Islet precursor cell (in vitro differentiated cells): ENCODE results near the gene SLC9A3.

Experiments
- DNase-seq: peaks from one replicate; pipeline ENCODE4 v3.0.0-alpha.2; 2018

The SLC9A3 gene

DNA sequence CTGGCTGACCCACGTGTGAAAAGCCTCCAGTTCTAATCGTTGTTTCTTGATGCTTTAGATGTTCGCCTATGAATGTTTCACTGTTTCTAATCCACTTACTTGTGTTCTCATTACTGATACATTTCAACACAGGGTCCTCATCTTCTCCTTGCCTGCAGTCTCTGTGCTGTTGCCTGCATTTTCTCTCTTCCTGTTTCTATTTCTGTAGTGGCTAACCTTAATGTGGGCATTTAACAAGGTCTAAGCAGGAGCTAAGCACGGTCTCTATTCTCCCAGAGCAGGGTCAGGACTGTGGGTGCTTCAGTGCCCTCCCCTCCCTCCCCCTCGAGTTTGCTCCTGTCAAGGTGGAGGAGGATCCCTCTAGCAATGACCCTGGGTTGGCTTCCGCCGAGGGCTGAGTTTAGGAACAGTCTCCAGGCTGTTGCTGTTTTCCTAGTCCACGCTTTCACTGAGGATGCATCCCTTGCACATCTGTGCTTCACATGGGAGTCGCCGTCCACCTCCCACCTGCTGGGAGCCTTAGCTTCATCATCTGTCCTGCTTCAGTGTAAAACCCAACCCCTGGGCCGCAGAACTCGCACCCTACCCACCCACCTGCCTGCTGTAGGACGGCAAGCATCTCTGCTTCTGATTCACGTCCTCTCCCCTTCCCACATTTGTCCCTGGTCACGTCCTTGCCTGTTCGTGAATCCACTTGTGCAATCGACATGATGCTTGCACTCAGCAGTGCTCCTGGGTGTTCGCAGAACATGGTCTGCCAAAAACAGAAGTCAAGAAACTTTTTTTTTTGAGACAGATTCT, 83.6 kb downstream of the SLC9A3 start:
- no peak for DNase-seq

DNA sequence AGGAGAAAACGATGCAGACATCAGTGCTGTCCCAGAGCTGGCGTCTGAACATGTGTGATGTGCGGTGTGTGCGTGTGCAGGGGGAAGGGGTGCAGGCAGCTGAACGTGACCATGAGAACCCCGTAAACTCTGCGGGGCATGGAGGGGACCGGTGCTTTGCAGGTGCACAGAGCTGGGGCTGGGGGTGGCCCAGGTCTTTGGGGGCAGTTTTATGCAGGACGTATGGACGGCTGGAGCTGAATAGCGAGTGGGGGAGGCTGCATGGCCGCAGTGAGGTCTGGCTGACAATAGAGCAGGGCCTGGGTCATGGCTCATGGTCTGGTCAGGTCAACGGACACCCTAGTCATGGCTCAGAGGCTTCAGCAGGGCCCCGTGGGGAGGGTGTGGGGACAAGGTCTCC, 84.6 kb downstream of the SLC9A3 start:
- no peak for DNase-seq

DNA sequence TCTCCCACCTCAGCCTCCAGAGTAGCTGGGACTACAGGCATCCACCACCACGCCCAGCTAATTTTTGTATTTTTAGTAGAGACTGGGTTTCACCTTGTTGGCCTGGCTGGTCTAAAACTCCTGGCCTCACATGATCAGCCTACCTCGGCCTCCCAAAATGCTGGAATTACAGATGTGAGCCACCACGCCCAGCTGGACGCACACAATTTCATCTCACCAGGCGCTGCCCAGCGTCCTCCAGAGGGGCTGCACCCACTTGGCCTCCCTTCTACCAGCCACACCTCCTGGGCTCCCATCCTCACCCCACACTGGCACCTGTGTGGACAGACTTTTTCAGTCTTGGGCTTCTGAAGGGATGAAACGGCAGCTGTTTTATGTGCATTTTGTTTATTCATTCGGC, 85.1 kb downstream of the SLC9A3 start:
- no peak for DNase-seq

DNA sequence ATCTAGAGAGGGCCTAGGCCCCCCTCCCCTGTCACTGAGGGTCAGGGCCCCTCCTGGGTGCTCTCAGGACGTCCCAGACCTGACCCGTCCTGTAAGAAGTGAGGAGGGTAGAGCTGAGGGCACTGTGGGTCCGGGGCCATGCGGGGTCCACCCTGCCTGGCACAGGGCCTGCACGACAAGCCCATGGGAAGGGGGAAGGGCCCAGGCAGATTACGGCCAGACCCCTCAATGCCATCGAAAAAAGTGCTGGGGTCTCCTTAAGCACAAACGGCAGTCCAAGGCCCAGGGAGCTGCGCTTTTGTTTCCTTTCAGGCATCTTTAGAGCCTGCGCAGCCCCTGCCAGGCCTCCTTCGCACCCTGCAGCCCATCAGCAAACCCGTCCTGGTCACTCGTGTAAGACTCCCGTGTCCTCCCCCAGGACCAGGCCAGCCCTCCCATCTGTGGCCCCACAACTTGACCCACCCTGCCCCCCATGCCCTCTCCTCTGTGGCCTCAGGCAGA, 85.7 kb downstream of the SLC9A3 start:
- DNase-seq, result peak; percentile 43

DNA sequence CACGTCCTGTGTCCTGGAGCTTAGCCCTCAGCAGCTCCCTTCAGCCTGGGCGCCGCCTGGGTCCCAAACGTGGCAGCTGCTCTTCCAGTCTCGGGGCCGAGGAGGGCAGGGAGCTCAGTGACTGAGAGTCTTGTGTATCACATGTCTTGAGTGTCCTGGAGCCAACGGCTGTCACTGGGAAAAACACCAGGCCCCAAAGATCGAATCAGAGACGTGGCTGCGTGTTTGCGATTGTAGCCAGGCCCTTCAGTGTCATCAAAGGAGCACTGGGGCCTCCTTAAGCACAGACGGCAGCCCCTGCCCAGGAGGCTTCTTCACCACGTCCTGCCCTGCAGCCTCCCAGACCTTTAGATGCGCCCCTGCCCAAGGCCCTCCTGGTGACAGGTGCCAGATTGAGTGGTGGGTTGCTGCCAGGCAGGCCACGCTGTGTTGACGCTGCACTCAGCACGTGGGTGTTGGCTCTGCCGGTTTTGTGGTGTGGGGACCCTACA, 86.9 kb downstream of the SLC9A3 start:
- peak; percentile 63 for DNase-seq

DNA sequence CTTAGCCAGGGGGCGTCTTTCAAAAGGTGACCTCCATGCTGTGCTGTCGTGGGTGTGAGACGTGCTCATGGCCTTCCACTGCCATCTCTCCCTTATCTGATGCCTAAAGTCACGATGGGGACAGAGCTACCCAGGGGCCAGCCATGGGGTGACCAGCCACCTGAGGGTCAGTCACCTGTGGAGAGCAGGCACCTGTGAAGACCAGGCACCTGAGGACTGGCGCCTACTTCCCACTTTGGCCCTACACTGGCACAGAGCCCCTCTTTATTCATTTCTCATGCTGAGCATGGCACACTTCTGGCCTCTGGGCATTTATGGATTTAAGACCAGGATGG, 87.6 kb downstream of the SLC9A3 start:
- DNase-seq, result no peak

DNA sequence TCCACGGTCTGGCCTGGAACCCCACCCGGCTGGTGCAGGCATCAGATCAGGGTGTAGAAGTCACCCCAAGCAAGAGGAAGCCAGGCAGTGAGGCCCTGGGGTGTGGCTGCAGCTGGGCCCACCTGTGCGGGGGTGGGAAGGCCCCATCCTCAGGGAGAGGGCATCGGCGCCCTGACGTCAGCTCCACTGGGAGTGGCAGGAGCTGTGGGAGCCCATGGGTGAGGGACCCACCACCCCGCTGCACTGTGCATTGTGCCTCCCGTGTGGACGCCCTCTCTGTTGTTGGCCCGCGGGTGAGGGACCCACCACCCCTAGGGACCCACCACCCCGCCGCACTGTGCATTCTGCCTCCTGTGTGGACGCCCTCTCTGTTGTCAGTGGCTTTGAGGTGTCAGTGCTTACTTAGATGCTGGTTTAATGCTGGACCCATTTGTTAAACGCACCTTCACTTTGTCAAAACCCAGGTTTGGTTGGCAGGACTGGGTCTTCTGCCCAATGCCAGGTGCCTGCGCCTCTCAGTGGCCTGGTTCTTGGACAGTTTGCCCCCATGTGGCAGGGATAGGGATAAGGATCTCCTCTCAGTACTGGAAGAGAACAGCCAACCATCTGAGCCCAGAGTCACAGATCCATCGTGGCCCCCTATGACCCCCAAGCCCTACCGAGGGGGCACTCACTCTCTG, 88.1 kb downstream of the SLC9A3 start:
- DNase-seq, result peak; percentile 54

DNA sequence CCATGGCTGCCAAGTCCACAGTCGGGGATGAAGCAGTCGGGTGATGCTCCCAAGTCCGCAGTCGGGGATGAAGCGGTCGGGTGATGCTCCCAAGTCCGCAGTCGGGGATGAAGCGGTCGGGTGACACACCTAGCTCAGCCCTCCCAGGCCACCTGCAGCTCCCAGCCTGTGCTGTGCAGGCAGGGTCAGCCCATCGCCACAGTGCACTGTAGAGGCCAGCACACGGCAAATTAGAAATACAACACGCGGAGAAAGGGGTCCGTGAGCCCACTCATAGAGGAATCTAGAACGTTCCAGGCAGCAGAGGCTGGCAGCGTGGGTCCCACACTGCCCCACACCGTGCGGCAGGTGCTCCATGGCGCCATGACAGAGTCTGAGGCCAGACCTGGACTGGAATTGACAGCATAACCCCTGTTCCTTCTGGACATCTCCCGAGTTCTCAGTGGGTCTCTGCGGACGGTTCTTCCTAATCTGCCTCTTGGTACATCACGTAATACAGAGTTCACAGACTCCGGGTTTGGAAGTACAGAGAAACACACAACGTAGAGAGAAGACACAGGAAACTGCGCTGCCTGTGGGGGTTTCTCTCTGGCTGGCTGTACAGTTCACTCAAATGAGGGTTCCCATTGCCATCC, 89.0 kb downstream of the SLC9A3 start:
- DNase-seq, result no peak

DNA sequence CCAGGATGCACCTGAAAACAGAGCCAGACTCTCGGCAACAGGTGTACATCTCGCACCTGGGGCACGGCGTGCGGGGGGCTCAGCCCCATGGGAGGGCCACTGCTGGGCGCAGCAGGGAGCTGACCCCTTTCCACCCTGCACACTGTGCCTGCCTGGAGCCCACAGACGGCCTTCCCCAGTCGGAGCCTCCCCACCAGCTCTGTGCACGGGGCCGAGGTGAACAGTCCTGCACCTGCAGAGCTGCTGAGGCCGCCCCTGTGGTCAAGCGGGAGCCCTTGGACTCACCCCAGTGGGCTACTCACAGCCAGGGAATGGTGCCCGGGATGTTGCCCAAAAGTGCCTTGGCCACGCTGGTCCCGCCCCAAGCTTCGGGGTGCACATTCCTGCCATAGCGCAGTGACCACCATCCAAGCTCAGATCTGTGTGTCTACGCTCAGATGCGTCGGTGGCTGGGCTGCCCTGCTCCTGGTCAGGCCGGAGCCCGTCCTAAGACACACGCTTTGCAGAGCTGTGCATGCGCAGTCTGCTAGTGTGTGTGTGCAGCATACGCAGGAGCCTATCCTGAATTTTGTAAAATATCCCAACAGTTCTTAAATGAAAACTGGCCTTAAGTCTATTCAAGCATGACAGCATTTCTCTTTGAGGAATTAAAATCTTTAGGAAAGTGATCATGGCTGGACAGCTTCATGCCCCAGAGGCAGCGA, 89.7 kb downstream of the SLC9A3 start:
- DNase-seq, result peak; percentile 47

DNA sequence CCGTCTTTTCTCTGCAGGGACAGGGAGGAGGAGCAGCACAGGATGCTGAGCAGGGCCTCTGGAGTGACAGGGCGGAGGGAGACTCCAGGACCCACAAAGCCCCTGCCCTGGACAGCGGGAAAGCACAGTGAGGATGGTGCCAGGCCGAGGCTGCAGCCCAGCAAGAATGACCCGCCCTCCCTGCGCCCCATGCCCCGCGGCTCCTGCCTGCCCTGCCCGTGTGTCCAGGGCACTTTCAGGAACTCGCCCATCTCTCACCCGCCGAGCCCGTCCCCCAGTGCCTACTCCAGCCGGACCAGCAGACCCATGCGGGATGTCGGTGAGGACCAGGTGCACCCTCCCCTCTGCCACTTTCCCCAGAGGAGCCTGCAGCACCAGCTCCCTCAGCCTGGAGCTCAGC, 90.4 kb downstream of the SLC9A3 start:
- peak; percentile 47 for DNase-seq

DNA sequence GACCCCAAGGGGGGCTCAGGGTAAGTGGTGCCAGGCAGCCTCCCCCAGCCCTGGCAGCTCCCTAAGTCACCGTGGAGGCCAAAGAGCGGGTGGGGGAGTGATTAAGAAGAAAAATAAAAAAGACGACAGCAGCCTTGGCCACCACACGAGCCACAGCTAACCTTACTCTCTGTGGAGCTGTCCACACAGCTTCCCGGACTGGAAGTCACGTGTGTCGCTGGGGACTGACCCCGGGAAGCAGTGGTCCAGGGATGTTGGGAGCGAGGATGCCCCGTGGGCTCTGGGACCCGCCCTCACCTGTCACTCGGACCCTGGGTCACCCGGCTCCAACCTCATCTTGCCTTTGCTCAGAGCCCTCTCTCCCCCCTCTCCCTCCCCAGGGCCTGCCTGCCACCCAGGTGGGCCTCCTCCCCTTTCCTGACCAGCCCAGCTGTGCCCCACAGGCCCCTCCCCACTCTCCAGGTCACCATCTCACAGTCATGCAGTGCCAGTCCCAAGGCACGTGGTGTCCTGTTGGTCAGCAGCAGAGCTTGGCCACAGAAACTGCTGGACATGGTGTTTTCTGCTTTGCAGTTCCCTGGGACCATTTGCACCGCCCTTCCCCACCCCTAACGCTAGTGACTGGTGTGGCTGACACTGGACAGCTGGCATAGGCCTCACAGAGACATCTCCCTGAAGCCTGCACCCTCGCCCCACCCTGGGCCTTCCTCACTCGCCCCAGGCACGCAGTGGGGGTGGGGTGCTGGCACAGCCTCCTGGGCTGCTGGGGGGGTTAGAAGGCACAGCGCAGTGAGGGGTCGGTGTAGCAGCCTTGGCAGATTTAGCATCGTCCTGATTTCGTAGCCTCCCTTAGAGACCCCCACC, 91.1 kb downstream of the SLC9A3 start:
- peak; percentile 46 for DNase-seq

DNA sequence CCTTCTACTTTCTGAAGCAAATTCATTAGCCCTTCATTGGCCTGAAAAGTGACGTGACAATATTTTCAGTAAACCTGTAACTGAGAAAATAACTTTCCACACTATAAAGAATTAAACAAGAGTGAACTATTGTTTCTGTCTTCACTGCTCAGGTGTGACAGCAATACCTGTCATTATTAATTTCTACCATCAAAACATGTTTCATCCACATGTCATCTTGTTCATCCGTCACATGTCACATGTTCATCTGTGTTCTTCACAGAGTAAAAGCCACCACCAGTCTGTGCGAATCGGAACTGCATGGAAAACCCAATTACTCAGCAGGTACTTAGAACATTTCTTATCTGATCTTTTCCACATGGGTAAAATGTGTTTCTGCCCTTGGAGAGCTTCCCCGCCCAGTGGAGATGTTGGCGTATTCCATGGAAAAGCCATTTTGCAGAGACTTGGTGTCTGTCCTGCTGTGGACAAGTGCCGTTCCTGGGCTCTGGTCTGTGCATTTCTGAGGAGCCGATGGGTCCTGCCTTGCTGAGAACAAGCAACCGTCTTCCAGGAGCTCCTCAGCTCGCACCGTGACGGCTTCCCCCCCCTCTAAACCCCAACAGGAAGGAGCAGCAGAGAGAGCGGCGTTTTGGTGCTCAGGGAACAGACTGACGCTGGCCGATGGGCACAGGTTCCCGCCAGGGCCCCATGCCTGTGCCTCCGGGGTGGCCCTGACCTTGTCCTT, 91.9 kb downstream of the SLC9A3 start:
- peak; percentile 41 for DNase-seq

DNA sequence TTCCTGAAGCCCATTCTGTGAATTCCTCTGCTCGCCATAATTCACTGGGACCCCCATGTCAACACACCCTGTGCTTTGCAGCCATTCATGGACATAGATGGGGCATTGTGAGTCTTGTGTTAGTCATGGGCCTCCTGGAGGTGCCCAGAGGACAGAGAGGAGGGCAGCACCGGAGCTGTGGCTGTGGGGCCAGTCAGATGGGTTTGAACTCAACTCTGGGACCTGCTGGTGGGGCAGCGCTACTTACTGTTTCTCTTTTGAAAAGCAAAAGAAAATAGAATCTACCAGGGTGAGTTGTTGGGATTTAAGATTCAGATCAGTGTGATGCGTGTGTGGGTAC, 92.6 kb downstream of the SLC9A3 start:
- no peak for DNase-seq

DNA sequence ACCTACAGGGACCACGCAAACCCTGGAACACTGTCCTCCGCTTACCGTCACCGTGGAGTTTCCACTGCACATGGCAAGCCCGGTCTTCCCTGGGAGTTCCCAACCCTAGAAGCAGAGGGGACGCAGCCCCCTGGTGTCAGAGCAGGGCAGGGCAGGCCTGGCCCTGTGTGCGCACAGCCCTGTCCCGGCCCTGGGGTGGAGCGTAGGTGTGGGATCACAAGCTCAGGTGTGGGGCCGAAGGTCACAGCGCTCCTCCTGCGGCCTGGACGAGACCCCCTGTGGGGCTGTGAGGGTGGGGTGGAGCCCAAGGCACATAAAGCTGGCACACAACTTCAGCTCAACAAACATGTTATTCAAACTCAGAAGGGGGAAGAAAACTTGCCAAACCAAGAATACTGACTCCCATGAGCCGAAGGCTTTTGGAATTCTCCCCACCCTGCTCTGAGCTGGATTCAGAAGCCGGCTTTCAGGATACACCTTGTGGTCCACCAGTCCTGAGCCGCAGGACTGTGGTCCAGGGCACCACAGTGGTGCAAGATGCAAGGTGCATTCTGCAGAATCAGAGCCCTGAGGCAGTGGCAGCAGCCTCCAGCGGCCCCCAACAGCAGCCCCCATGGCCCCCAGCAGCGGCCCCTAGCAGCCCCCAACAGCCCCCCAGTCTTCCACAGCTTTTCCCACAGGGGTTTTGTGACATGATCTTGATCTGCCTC, 93.1 kb downstream of the SLC9A3 start:
- DNase-seq, result peak; percentile 82

DNA sequence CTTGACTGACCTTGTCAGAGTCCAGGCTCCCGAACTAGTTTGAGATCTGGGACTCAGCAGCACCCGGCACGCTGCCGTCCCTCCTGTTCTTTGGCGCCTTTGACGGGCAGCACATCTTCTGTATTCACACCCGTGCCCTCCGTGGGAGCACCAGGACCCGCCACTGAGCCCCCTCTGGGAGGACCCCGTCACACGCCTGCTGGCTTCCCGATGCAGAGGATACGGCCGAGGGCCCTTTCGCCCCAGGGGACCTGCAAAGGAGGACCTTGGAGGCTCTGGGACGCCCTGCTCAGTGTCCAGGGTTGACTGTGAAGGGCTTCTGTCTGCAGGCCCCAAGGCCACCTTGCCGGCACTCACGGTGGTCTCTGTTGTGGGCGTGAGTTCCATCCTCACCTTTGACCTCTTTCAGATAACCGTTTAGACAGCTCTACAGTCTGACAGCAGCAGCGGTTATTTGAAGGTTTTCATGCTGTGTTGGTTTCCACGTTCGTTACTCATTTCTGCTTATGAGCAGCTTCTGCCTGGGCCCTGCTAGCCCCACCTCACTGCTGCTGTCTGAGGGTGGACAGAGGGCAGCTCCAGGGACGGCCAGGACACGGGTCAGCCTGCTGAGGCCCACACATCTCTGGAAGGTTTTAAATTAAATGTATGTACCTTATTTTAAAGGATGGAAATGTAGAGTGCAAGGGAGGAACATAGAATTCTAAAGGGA, 93.9 kb downstream of the SLC9A3 start:
- peak; percentile 40 for DNase-seq

DNA sequence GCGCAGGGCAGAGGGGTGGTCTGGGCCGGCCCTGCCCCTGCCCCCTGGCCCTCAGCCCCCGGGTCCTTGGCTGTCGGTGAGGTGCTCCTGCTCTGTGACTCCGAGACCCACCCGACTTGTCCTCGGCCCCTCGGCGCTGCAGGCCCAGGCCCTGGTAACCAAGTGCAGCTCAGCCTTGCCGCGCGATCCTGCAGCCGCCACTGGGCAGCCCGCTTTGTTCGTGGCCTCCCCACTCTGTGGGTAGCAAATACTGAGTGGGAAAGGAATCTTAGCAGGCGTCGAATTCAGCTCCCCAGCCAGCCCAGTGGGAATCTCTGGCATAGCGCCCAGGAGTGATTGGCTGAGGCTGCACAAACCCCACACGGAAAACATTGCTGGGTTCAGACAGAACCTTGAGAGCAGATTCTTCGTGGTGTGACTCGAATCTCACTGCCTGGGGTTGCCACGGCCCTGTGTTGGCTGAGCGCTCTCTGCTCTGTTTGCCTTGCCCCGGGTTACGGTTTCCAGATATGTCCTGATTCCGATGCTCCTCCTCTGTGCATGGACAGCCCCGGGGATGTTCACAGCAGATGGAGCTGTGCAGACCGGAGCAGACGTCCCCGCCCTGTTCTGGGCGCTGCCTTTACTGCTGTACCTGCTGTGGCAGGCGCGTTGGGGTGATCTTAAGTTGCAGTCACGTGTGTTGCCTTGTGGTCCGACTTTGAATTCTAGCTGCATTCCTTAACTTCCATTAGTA, 94.6 kb downstream of the SLC9A3 start:
- DNase-seq, result peak; percentile 51

DNA sequence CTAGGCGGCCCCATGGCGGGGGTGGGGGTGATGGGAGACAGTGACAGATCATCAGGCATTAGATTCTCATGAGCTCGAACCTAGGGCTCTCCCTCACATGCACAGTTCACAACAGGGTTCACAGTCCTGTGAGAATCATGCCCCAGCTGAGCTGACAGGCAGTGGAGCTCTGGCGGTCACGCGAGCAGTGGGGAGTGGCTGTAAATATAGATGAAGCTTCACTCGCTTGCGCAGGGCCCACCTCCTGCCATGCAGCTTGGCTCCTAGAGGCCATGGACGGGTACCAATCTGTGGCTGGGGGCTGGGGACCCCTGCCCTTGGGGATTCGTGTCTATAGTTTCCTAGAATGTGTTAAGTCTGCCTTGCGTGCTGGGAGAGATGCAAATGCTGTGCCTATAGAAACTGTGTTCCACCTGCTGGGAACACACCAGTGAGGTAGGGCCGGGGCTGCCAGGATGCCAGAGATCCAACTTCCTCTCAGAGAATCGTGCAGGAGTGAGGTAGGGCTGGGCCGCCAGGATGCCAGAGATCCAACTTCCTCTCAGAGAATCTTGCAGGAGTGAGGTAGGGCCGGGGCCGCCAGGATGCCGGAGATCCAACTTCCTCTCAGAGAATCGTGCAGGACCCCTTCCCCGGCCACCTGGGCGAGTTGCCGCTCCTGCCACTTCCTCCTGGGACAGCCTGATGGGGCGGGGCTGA, 95.3 kb downstream of the SLC9A3 start:
- DNase-seq, result no peak

DNA sequence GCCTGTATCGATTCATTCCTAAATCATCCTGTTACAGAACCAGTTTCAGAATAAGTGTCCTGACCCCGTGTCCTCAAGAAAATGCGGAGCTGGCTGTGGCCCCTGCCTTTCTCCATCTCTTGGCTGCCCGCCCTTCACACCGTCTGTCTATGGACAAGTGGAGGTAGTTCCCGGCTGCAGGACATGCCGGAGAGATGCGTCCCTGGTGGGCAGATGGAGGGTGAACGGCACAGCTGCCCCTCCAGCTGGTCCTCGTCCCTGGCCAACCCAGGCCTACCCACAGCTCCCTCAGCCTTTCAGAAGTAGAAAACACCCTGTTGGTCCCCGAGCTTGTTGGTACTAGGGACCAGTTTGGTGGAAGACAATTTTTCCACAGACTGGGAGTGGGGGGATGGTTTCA, 96.0 kb downstream of the SLC9A3 start:
- no peak for DNase-seq
